ENCODE data around the gene TMEM161A. TPM values are rescaled to one million over a fixed set of nuclear protein-coding genes. Genes with fewer than 3 reads are reported as not detected.

The TMEM161A gene
- total RNA-seq, 1 donor from 2014 or later = 25.1 TPM

DNA sequence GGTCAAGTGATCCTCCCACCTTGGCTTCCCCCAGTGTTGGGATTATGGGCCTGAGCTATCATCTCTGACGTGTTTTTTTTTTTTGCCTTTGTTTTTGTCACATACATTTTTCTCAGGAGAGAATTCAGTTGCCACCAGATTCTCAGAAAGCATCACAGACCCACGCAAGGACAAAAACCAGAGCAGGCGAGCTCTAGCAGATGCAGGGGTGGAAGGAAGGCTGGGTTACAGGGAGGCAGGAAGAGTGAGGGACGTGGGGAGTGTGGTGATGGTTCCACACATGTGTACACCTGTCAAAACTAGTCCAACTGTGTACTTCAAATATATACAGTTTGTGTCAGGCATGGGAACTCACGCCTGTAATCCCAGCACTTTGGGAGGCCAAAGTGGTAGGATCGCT, 4.3 kb downstream of the TMEM161A start:
- no peak for DNase-seq (ENCODE audit: low spot score)
- no peak overlapping the region for H3K27ac Mint-ChIP-seq (ENCODE audit: unreplicated experiment)
- H3K27me3 Mint-ChIP-seq (ENCODE audit: unreplicated experiment) = peaks cover 11% of the 10 kb centered on the region
- no peak overlapping the region for H3K4me3 Mint-ChIP-seq (ENCODE audit: unreplicated experiment)
- peaks cover 11% of the 10 kb centered on the region for H3K36me3 Mint-ChIP-seq (ENCODE audit: low read depth, unreplicated experiment)
- peaks cover 5% of the 10 kb centered on the region for H3K4me1 Mint-ChIP-seq (ENCODE audit: unreplicated experiment)
- H3K9me3 Mint-ChIP-seq (ENCODE audit: unreplicated experiment) = no peaks in the 10 kb centered on the region
- TF ChIP-seq, protein P1, sequence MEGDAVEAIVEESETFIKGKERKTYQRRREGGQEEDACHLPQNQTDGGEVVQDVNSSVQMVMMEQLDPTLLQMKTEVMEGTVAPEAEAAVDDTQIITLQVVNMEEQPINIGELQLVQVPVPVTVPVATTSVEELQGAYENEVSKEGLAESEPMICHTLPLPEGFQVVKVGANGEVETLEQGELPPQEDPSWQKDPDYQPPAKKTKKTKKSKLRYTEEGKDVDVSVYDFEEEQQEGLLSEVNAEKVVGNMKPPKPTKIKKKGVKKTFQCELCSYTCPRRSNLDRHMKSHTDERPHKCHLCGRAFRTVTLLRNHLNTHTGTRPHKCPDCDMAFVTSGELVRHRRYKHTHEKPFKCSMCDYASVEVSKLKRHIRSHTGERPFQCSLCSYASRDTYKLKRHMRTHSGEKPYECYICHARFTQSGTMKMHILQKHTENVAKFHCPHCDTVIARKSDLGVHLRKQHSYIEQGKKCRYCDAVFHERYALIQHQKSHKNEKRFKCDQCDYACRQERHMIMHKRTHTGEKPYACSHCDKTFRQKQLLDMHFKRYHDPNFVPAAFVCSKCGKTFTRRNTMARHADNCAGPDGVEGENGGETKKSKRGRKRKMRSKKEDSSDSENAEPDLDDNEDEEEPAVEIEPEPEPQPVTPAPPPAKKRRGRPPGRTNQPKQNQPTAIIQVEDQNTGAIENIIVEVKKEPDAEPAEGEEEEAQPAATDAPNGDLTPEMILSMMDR (IDR thresholded peaks at IDR 0.05; ENCODE audit: unreplicated experiment) = no peak

DNA sequence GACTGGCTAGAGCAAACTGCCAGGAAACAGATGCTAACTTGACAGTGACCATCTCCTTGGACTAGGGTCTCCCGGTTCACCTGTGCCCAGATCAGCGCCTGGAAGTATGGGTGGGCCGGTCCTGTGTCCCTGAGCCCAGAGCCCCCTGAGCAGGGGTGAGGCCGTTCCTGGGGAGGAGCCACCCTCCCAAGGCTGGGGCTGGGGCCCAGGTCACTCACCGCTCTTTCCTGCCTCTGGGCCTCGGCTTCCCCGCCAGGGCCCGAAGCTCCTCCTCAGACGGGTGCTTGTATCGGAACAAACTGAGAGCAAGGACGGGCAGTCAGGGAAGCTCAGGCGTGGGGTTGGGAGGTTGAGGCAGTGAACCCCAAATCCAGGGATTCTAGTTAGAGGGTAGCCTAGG, 5.4 kb downstream of the TMEM161A start:
- TF ChIP-seq, protein P1 (IDR thresholded peaks at IDR 0.05; ENCODE audit: unreplicated experiment) = no peak
- Mint-ChIP-seq H3K9me3 (ENCODE audit: unreplicated experiment) (no peaks in the 10 kb centered on the region), H3K4me3 (ENCODE audit: unreplicated experiment) (no peak overlapping the region), H3K27me3 (ENCODE audit: unreplicated experiment) (peaks cover 9% of the 10 kb centered on the region), H3K36me3 (ENCODE audit: low read depth, unreplicated experiment) (peaks cover 16% of the 10 kb centered on the region), H3K27ac (ENCODE audit: unreplicated experiment) (no peak overlapping the region), H3K4me1 (ENCODE audit: unreplicated experiment) (peaks cover 5% of the 10 kb centered on the region)
- DNase-seq (ENCODE audit: low spot score) = no peak

DNA sequence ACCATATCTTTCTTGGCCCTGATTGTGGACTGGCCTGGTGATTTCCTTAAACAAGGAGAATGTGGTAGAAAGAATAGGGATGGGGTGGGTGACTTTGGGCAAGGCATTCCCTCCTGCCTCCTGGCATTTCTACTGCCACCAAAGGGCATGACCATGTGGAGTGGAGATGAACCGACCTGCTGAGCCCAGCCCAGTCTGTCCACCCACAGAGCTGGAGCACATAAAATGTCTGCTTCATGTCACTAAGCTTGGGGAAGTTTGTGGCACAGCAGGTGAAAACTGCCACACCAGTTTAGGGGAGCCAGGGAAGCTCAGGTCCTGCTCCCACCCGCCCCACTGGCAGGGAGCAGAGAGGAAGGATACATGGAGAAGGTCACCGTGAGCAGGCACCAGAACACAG, 6.3 kb downstream of the TMEM161A start:
- no peak for DNase-seq (ENCODE audit: low spot score)
- Mint-ChIP-seq H3K36me3 (ENCODE audit: low read depth, unreplicated experiment) (peaks cover 19% of the 10 kb centered on the region), H3K4me3 (ENCODE audit: unreplicated experiment) (peak overlapping the region; percentile 65), H3K27me3 (ENCODE audit: unreplicated experiment) (peaks cover 9% of the 10 kb centered on the region), H3K9me3 (ENCODE audit: unreplicated experiment) (no peaks in the 10 kb centered on the region), H3K27ac (ENCODE audit: unreplicated experiment) (no peak overlapping the region), H3K4me1 (ENCODE audit: unreplicated experiment) (no peaks in the 10 kb centered on the region)
- TF ChIP-seq, protein P1 (IDR thresholded peaks at IDR 0.05; ENCODE audit: unreplicated experiment) = no peak

- no peak for DNase-seq (ENCODE audit: low spot score)
- Mint-ChIP-seq H3K36me3 (ENCODE audit: low read depth, unreplicated experiment) (peaks cover 23% of the 10 kb centered on the region), H3K9me3 (ENCODE audit: unreplicated experiment) (no peaks in the 10 kb centered on the region), H3K27me3 (ENCODE audit: unreplicated experiment) (no peaks in the 10 kb centered on the region), H3K4me3 (ENCODE audit: unreplicated experiment) (no peak overlapping the region), H3K4me1 (ENCODE audit: unreplicated experiment) (no peaks in the 10 kb centered on the region), H3K27ac (ENCODE audit: unreplicated experiment) (no peak overlapping the region)
- TF ChIP-seq, protein P1 (IDR thresholded peaks at IDR 0.05; ENCODE audit: unreplicated experiment) = no peak
These were observed 12.2 kb downstream of the TMEM161A start for GRCh38 chr19:19126102-19126501.

GRCh38 chr19:19123386-19123785, 14.9 kb downstream of the TMEM161A start:
- no peaks in the 10 kb centered on the region for H3K9me3 Mint-ChIP-seq (ENCODE audit: unreplicated experiment)
- DNase-seq (ENCODE audit: low spot score) = no peak
- H3K27ac Mint-ChIP-seq (ENCODE audit: unreplicated experiment) = no peak overlapping the region
- no peaks in the 10 kb centered on the region for H3K4me1 Mint-ChIP-seq (ENCODE audit: unreplicated experiment)
- no peak overlapping the region for H3K4me3 Mint-ChIP-seq (ENCODE audit: unreplicated experiment)
- TF ChIP-seq, protein P1 (IDR thresholded peaks at IDR 0.05; ENCODE audit: unreplicated experiment) = no peak
- peaks cover 2% of the 10 kb centered on the region for H3K27me3 Mint-ChIP-seq (ENCODE audit: unreplicated experiment)
- H3K36me3 Mint-ChIP-seq (ENCODE audit: low read depth, unreplicated experiment) = peaks cover 17% of the 10 kb centered on the region

Data from endothelial cell (in vitro differentiated cells).